A549 (cell line): Measurements from ENCODE around the gene CEP112.

Experiments used
- CTCF ChIP-seq: fragments of >200 bp; sonication (Bioruptor Twin); formaldehyde crosslinking; IDR thresholded peaks from 3 replicates; pipeline ENCODE4 v1.5.1; 2016
- JUN ChIP-seq, 2 experiments: fragments of >200 bp; sonication (Bioruptor Twin); formaldehyde crosslinking; IDR thresholded peaks; 2 replicates in 1 of 2; 3 replicates in 1 of 2; pipeline ENCODE4 v1.6.1; 2016 to 2017
- JUNB ChIP-seq: fragments of >200 bp; sonication (Bioruptor Twin); formaldehyde crosslinking; IDR thresholded peaks from 2 replicates; pipeline ENCODE4 v1.6.1; 2016
- MYC ChIP-seq: IDR thresholded peaks from 2 replicates; pipeline ENCODE4 v1.6.1; 2012; ENCODE audit warnings: mild to moderate bottlenecking, inconsistent platforms, low read length, improper control_type of control experiment, borderline replicate concordance
- NR3C1 ChIP-seq: fragments of >200 bp; sonication (Bioruptor Twin); formaldehyde crosslinking; IDR thresholded peaks from 3 replicates; pipeline ENCODE4 v1.6.1; 2017
- PBX3 ChIP-seq: IDR thresholded peaks from 2 replicates; pipeline ENCODE4 v1.6.1; 2012
- POLR2A ChIP-seq: IDR thresholded peaks from 2 replicates; pipeline ENCODE4 v1.6.1; 2012; ENCODE audit warnings: mild to moderate bottlenecking, low read length
- POLR2AphosphoS2 ChIP-seq: conservative IDR thresholded peaks from 2 replicates; pipeline ENCODE4 v1.6.1; 2012; ENCODE audit warnings: low read length, improper control_type of control experiment, inconsistent platforms
- RARB ChIP-seq: fragments of 250-450 bp; sonication (Bioruptor Pico); IDR thresholded peaks from 2 replicates; pipeline ENCODE4 v1.8.0; 2021; ENCODE audit warnings: mild to moderate bottlenecking, moderate library complexity
- RCOR1 ChIP-seq: fragments of 150-350 bp; IDR thresholded peaks from 2 replicates; pipeline ENCODE4 v1.6.1; 2014; ENCODE audit warnings: antibody characterized with exemption, low read length, low read depth

- no peak for TF ChIP-seq RARB
- no peak for TF ChIP-seq MYC
- no peak for TF ChIP-seq POLR2A
- no peak for TF ChIP-seq CTCF
- no peak for TF ChIP-seq POLR2AphosphoS2
- TF ChIP-seq RCOR1: no peak
- TF ChIP-seq PBX3: no peak
- no peak for TF ChIP-seq JUNB
- TF ChIP-seq JUN (IDR thresholded peaks at IDR 0.05): no peak
- TF ChIP-seq NR3C1: no peak
Measured at GRCh38 chr17:66172144-66172543, 19.8 kb downstream of the CEP112 start.
